Vagina (tissue), 2 donors: ENCODE measurements around the gene NTM. TPM values are rescaled to one million over a fixed set of nuclear protein-coding genes. Genes with fewer than 3 reads are reported as not detected.

Experiments used
- DNase-seq, 2 donors: peaks; one replicate each; pipeline ENCODE4 v3.0.0-alpha.2; 2017; ENCODE audit errors: extremely low spot score in 2 of 2
- H3K27ac ChIP-seq: fragments of 200-600 bp; sonication (generic); one replicate; pipeline ENCODE4 v1.5.1; 2019
- H3K27me3 ChIP-seq: fragments of 200-600 bp; sonication (generic); one replicate; pipeline ENCODE4 v1.5.1; 2019
- H3K36me3 ChIP-seq, 2 donors: fragments of 200-600 bp; sonication (generic); one replicate each; pipeline ENCODE4 v1.5.1; 2017 to 2019
- H3K4me1 ChIP-seq: fragments of 200-600 bp; sonication (generic); one replicate; pipeline ENCODE4 v1.5.1; 2019
- H3K4me3 ChIP-seq, 2 donors: fragments of 200-600 bp; sonication (generic); 1 replicate in 1 of 2; 2 replicates in 1 of 2; pipeline ENCODE4 v1.5.1; 2016 to 2019
- H3K9me3 ChIP-seq: fragments of 200-600 bp; sonication (generic); one replicate; pipeline ENCODE4 v1.5.1; 2019
- POLR2A ChIP-seq, 2 donors: fragments of 450-650 bp; IDR thresholded peaks; one replicate each; pipeline ENCODE4 v1.6.1; 2017; ENCODE audit warnings: antibody characterized with exemption in 2 of 2, mild to moderate bottlenecking in 2 of 2, moderate library complexity in 2 of 2
- POLR2AphosphoS5 ChIP-seq, 2 donors: sonication (generic); formaldehyde crosslinking; IDR thresholded peaks; one replicate each; pipeline ENCODE4 v1.9.0; 2017; ENCODE audit warnings: antibody characterized with exemption in 2 of 2, mild to moderate bottlenecking in 2 of 2, low read depth in 1 of 2; ENCODE audit not compliant: insufficient read depth in 1 of 2
- intact Hi-C: fragments of 100-400 bp; cut with DNase I; formaldehyde crosslinking; loops from one replicate; pipeline ENCODE4 v1.15.1; 2023
- total RNA-seq: library from RNA; depleted of rRNA; stranded (reverse); fragments of >200 nt; gene quantifications from one replicate; pipeline ENCODE4 v1.2.3, GENCODE V29; 2016
- TF ChIP-seq, protein P1 (sequence below), 3 experiments: fragments of 450-650 bp in 2 of 3; fragments of 200-600 bp in 1 of 3; sonication (generic) in 1 of 3; IDR thresholded peaks; one replicate each; pipeline ENCODE4 v1.5.1; 2017 to 2019; ENCODE audit warnings: antibody characterized with exemption in 3 of 3, mild to moderate bottlenecking in 2 of 3, moderate library complexity in 2 of 3

The NTM gene
- total RNA-seq, 1 donor from 2014 or later, result 4.2 TPM

DNA sequence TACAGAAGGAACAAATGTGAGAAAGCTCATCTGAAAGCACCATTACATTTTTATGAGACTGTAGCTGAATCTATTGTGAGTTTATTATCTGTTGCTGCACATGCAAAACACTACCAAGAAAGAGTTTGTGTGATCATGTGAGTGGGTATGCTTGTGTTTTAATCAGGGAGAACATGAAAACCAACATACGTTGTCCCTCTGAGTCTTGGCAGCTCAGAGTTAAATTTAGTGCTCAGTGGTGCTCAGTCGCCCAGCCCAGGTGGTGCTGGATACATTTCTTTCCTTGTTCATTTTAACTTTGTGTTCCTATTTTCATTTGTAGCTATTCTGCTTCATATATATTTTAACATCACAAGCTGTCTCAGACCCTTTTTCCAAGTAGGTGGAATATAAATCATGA, 500.6 kb downstream of the NTM start:
- Histone ChIP-seq H3K36me3 (no peaks in the 10 kb centered on the region), H3K9me3 (no peaks in the 10 kb centered on the region), H3K4me3 (no peak overlapping the region), H3K4me1 (no peaks in the 10 kb centered on the region), H3K27ac (no peak overlapping the region), H3K27me3 (no peaks in the 10 kb centered on the region)
- no peak for DNase-seq
- TF ChIP-seq POLR2AphosphoS5 (IDR thresholded peaks at IDR 0.05; ENCODE audit: insufficient read depth in 1 of 2, low read depth in 1 of 2), result no peak
- TF ChIP-seq POLR2A (IDR thresholded peaks at IDR 0.05), result no peak
- TF ChIP-seq, protein P1, sequence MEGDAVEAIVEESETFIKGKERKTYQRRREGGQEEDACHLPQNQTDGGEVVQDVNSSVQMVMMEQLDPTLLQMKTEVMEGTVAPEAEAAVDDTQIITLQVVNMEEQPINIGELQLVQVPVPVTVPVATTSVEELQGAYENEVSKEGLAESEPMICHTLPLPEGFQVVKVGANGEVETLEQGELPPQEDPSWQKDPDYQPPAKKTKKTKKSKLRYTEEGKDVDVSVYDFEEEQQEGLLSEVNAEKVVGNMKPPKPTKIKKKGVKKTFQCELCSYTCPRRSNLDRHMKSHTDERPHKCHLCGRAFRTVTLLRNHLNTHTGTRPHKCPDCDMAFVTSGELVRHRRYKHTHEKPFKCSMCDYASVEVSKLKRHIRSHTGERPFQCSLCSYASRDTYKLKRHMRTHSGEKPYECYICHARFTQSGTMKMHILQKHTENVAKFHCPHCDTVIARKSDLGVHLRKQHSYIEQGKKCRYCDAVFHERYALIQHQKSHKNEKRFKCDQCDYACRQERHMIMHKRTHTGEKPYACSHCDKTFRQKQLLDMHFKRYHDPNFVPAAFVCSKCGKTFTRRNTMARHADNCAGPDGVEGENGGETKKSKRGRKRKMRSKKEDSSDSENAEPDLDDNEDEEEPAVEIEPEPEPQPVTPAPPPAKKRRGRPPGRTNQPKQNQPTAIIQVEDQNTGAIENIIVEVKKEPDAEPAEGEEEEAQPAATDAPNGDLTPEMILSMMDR (IDR thresholded peaks at IDR 0.05), result no peak
- intact Hi-C loops, result no loop called here

DNA sequence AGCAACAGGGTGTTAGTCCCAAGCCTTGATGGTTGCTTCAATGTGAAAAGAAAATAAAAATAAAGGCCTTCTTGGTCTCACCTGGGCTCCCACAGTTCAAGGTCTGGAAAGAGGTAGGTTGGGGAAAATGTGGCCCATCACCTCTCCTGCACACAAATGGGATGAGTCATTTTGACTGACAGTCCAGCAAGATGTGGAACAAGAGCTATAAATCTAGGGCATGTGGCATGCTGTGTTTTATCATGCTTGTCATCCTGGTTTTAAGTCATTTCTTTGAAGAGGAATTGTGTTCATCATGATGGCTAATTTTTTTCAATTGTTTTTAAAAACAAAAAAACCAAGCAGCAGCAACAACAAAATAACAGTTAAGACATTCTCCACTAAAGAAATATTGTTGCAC, 503.7 kb downstream of the NTM start:
- Histone ChIP-seq H3K27ac (no peak overlapping the region), H3K9me3 (no peaks in the 10 kb centered on the region), H3K4me3 (no peak overlapping the region), H3K36me3 (no peaks in the 10 kb centered on the region), H3K4me1 (no peaks in the 10 kb centered on the region), H3K27me3 (no peaks in the 10 kb centered on the region)
- TF ChIP-seq POLR2AphosphoS5 (IDR thresholded peaks at IDR 0.05; ENCODE audit: insufficient read depth in 1 of 2, low read depth in 1 of 2), result no peak
- TF ChIP-seq, protein P1 (IDR thresholded peaks at IDR 0.05), result no peak
- intact Hi-C loops, result no loop called here
- DNase-seq, result no peak

DNA sequence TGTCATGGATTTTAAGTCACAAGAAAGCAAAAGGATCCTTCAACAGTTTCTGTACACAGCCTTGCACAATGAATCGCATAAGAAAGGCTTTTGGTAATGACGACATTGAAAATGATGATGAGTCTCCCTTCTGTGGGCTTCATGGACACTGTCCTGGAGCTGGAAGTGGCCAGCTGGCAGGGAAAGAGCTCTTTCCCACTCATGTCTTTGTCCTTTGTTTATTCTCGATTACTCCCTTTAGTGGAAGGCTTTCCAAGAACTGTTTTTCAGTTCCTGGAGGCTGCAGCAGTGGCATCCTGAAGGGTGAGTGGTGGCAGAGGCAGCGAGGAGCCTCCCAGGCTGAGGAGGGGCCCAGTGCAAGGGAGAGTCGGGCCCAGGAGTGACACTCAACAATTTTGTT, 505.2 kb downstream of the NTM start:
- no peak overlapping the region for H3K4me3 ChIP-seq
- no peaks in the 10 kb centered on the region for H3K4me1 ChIP-seq
- no peaks in the 10 kb centered on the region for H3K27me3 ChIP-seq
- TF ChIP-seq, protein P1 (IDR thresholded peaks at IDR 0.05), result no peak
- TF ChIP-seq POLR2A (IDR thresholded peaks at IDR 0.05), result no peak
- no peak for TF ChIP-seq POLR2AphosphoS5 (IDR thresholded peaks at IDR 0.05; ENCODE audit: insufficient read depth in 1 of 2, low read depth in 1 of 2)
- no peak for DNase-seq
- no peaks in the 10 kb centered on the region for H3K9me3 ChIP-seq
- H3K27ac ChIP-seq, result no peak overlapping the region
- H3K36me3 ChIP-seq, result no peaks in the 10 kb centered on the region
- intact Hi-C loops, result no loop called here

DNA sequence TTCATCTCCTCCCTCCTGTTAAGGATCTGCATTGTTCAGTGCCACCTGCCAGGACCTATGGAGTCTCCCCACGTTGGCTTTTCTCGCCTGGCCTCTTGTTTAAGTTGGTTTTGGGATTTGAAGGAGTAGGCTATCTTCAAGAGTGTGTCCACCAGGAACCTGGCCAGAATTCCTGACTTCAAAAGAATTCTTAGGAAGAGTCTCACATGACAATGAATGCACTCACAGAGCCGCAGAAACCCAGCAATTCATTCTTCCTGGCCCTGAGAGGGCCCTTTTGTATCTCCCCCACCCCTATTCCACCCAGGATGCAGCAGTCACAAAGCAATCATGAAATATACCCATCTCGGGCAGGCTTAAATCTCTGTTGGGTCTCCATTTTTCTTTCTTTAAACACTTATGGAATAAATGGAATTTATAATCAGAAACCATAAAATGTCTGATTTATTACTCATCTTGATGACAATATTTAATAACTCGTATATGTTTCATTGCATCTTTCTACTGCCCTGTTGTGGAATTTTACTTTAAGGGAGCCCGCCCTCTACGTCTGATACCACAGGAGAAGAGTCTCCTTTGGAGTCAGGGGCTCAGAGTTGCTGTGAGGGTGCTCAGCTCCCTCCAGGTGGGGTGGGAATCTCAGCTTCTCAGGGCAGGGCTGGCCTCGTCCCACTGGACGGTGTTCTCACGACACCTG, 507.0 kb downstream of the NTM start:
- intact Hi-C loops, result no loop called here

DNA sequence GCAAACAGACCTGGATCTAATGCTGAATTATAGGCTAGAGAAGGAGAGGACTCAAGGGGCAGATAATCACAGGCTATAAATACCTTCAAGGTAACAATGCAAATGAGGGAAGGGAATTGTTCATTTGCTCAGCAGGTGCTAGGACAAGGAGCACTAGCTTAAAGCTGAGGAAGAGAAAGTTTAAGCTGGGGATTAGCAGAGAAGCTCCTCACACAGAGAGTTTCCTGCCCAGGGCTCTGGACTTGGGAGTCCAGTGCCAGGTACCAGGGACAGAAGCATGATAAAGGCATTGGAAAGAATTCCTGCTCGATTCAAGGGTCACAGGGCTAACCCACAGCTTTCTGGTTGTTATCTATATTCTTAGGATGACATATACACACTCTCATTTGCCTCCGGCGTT, 509.9 kb downstream of the NTM start:
- Histone ChIP-seq H3K9me3 (no peaks in the 10 kb centered on the region), H3K27me3 (no peaks in the 10 kb centered on the region), H3K4me1 (no peaks in the 10 kb centered on the region), H3K36me3 (no peaks in the 10 kb centered on the region), H3K27ac (no peak overlapping the region), H3K4me3 (no peak overlapping the region)
- intact Hi-C loops, result no loop called here
- TF ChIP-seq POLR2A (IDR thresholded peaks at IDR 0.05), result no peak
- no peak for TF ChIP-seq POLR2AphosphoS5 (IDR thresholded peaks at IDR 0.05; ENCODE audit: insufficient read depth in 1 of 2, low read depth in 1 of 2)
- TF ChIP-seq, protein P1 (IDR thresholded peaks at IDR 0.05), result no peak
- DNase-seq, result no peak

More for the DNA sequence above, 507.0 kb downstream of the NTM start:
- DNase-seq, result no peak
- Histone ChIP-seq H3K9me3 (no peaks in the 10 kb centered on the region), H3K27me3 (no peaks in the 10 kb centered on the region), H3K4me1 (no peaks in the 10 kb centered on the region), H3K4me3 (no peak overlapping the region), H3K36me3 (no peaks in the 10 kb centered on the region), H3K27ac (no peak overlapping the region)
- TF ChIP-seq POLR2A (IDR thresholded peaks at IDR 0.05) (no peak), POLR2AphosphoS5 (IDR thresholded peaks at IDR 0.05; ENCODE audit: insufficient read depth in 1 of 2, low read depth in 1 of 2) (no peak)
- TF ChIP-seq, protein P1 (IDR thresholded peaks at IDR 0.05), result no peak
